Activated T-helper 2 cell treated with anti-CD3 and anti-CD28 coated beads, Interferon-gamma antibody, Interleukin-2, Interleukin-4, amounts not matched to agents 10 μg/mL and 5 μg/mL and 100 μg/mL, durations not matched to agents 14 hours and 24 hours and 36 hours (primary cell): ENCODE results near the gene NRG2. TPM values are rescaled to one million over a fixed set of nuclear protein-coding genes. Genes with fewer than 3 reads are reported as not detected.

Experiments
- DNase-seq: peaks from one replicate; pipeline ENCODE4 v3.0.0; 2021; ENCODE audit warnings: low spot score
- H3K27ac Mint-ChIP-seq: one replicate; pipeline ENCODE4 v1.8.0; 2021; ENCODE audit warnings: mixed read lengths
- H3K27me3 Mint-ChIP-seq: one replicate; pipeline ENCODE4 v1.8.0; 2021; ENCODE audit warnings: low read depth, mixed read lengths
- H3K36me3 Mint-ChIP-seq: one replicate; pipeline ENCODE4 v1.8.0; 2021; ENCODE audit warnings: low read depth, mixed read lengths
- H3K4me1 Mint-ChIP-seq: one replicate; pipeline ENCODE4 v1.8.0; 2021; ENCODE audit warnings: low read depth, mixed read lengths
- H3K4me3 Mint-ChIP-seq: one replicate; pipeline ENCODE4 v1.8.0; 2021; ENCODE audit warnings: low read depth, mild to moderate bottlenecking, moderate library complexity, mixed read lengths
- H3K9me3 Mint-ChIP-seq: one replicate; pipeline ENCODE4 v1.8.0; 2021; ENCODE audit warnings: mixed read lengths
- intact Hi-C: fragments of 100-400 bp; cut with micrococcal nuclease; formaldehyde crosslinking; loops from one replicate; pipeline ENCODE4 v1.15.1; 2023
- total RNA-seq: library from RNA; stranded (reverse); gene quantifications from 2 replicates; pipeline ENCODE4 v1.2.3, GENCODE V29; 2022

The NRG2 gene
- total RNA-seq, 1 donor from 2014 or later: not detected

- Mint-ChIP-seq H3K36me3 (no peaks in the 10 kb centered on the region), H3K4me3 (no peak overlapping the region), H3K27me3 (peaks cover 7% of the 10 kb centered on the region), H3K27ac (no peak overlapping the region), H3K4me1 (no peaks in the 10 kb centered on the region), H3K9me3 (no peaks in the 10 kb centered on the region)
- intact Hi-C loops: no loop called here
- DNase-seq: no peak
Observed at GRCh38 chr5:139955616-139956273, 87.4 kb downstream of the NRG2 start.

GRCh38 chr5:139955053-139955605 is 88.0 kb downstream of the NRG2 start:
- H3K9me3 Mint-ChIP-seq: no peaks in the 10 kb centered on the region
- H3K4me3 Mint-ChIP-seq: no peak overlapping the region
- H3K27me3 Mint-ChIP-seq: peaks cover 10% of the 10 kb centered on the region
- H3K27ac Mint-ChIP-seq: no peak overlapping the region
- intact Hi-C loops: no loop called here
- H3K4me1 Mint-ChIP-seq: no peaks in the 10 kb centered on the region
- DNase-seq: no peak
- no peaks in the 10 kb centered on the region for H3K36me3 Mint-ChIP-seq

GRCh38 chr5:139954462-139954861 is 88.6 kb downstream of the NRG2 start:
- intact Hi-C loops: no loop called here
- no peak overlapping the region for H3K4me3 Mint-ChIP-seq
- no peak for DNase-seq
- H3K4me1 Mint-ChIP-seq: no peaks in the 10 kb centered on the region
- no peaks in the 10 kb centered on the region for H3K36me3 Mint-ChIP-seq
- H3K27ac Mint-ChIP-seq: no peak overlapping the region
- H3K27me3 Mint-ChIP-seq: peaks cover 10% of the 10 kb centered on the region
- H3K9me3 Mint-ChIP-seq: no peaks in the 10 kb centered on the region

- H3K27me3 Mint-ChIP-seq: peaks cover 10% of the 10 kb centered on the region
- no peaks in the 10 kb centered on the region for H3K9me3 Mint-ChIP-seq
- no peak overlapping the region for H3K27ac Mint-ChIP-seq
- H3K4me3 Mint-ChIP-seq: no peak overlapping the region
- intact Hi-C loops: no loop called here
- H3K36me3 Mint-ChIP-seq: no peaks in the 10 kb centered on the region
- no peak for DNase-seq
- H3K4me1 Mint-ChIP-seq: no peaks in the 10 kb centered on the region
Observed at GRCh38 chr5:139954022-139954421, 89.1 kb downstream of the NRG2 start.

GRCh38 chr5:139952574-139952973 is 90.5 kb downstream of the NRG2 start:
- intact Hi-C loops: no loop called here
- Mint-ChIP-seq H3K9me3 (no peaks in the 10 kb centered on the region), H3K36me3 (no peaks in the 10 kb centered on the region), H3K27me3 (peaks cover 10% of the 10 kb centered on the region), H3K27ac (no peak overlapping the region), H3K4me1 (no peaks in the 10 kb centered on the region), H3K4me3 (no peak overlapping the region)
- DNase-seq: no peak

GRCh38 chr5:139951983-139952382 is 91.1 kb downstream of the NRG2 start:
- Mint-ChIP-seq H3K27me3 (peaks cover 13% of the 10 kb centered on the region), H3K9me3 (no peaks in the 10 kb centered on the region), H3K36me3 (no peaks in the 10 kb centered on the region), H3K4me3 (no peak overlapping the region), H3K27ac (no peak overlapping the region), H3K4me1 (no peaks in the 10 kb centered on the region)
- DNase-seq: no peak
- intact Hi-C loops: no loop called here

GRCh38 chr5:139951296-139951924 is 91.7 kb downstream of the NRG2 start:
- DNase-seq: no peak
- intact Hi-C loops: no loop called here
- H3K36me3 Mint-ChIP-seq: no peaks in the 10 kb centered on the region
- H3K4me1 Mint-ChIP-seq: no peaks in the 10 kb centered on the region
- no peak overlapping the region for H3K4me3 Mint-ChIP-seq
- no peaks in the 10 kb centered on the region for H3K9me3 Mint-ChIP-seq
- peaks cover 15% of the 10 kb centered on the region for H3K27me3 Mint-ChIP-seq
- H3K27ac Mint-ChIP-seq: no peak overlapping the region

- no peaks in the 10 kb centered on the region for H3K36me3 Mint-ChIP-seq
- DNase-seq: no peak
- no peak overlapping the region for H3K27ac Mint-ChIP-seq
- no peak overlapping the region for H3K4me3 Mint-ChIP-seq
- intact Hi-C loops: no loop called here
- no peaks in the 10 kb centered on the region for H3K4me1 Mint-ChIP-seq
- peaks cover 19% of the 10 kb centered on the region for H3K27me3 Mint-ChIP-seq
- H3K9me3 Mint-ChIP-seq: no peaks in the 10 kb centered on the region
Observed at GRCh38 chr5:139950436-139950835, 92.7 kb downstream of the NRG2 start.

- Mint-ChIP-seq H3K27me3 (peaks cover 26% of the 10 kb centered on the region), H3K27ac (no peak overlapping the region), H3K36me3 (no peaks in the 10 kb centered on the region), H3K9me3 (no peaks in the 10 kb centered on the region), H3K4me3 (no peak overlapping the region), H3K4me1 (no peaks in the 10 kb centered on the region)
- DNase-seq: no peak
- intact Hi-C loops: no loop called here
Observed at GRCh38 chr5:139949710-139950109, 93.4 kb downstream of the NRG2 start.

GRCh38 chr5:139947727-139948126 is 95.4 kb downstream of the NRG2 start:
- Mint-ChIP-seq H3K9me3 (no peaks in the 10 kb centered on the region), H3K4me3 (no peak overlapping the region)

GRCh38 chr5:139946440-139946839 is 96.7 kb downstream of the NRG2 start:
- Mint-ChIP-seq H3K4me3 (no peak overlapping the region), H3K27me3 (peaks cover 32% of the 10 kb centered on the region), H3K27ac (no peak overlapping the region)

More at GRCh38 chr5:139947727-139948126, 95.4 kb downstream of the NRG2 start:
- intact Hi-C loops: no loop called here
- no peak for DNase-seq
- no peaks in the 10 kb centered on the region for H3K36me3 Mint-ChIP-seq
- H3K4me1 Mint-ChIP-seq: no peaks in the 10 kb centered on the region
- no peak overlapping the region for H3K27ac Mint-ChIP-seq
- peaks cover 28% of the 10 kb centered on the region for H3K27me3 Mint-ChIP-seq

GRCh38 chr5:139946006-139946405 is 97.1 kb downstream of the NRG2 start:
- Mint-ChIP-seq H3K27me3 (peaks cover 32% of the 10 kb centered on the region), H3K4me3 (no peak overlapping the region), H3K36me3 (no peaks in the 10 kb centered on the region), H3K9me3 (no peaks in the 10 kb centered on the region), H3K4me1 (no peaks in the 10 kb centered on the region), H3K27ac (no peak overlapping the region)
- no peak for DNase-seq
- intact Hi-C loops: no loop called here

More at GRCh38 chr5:139946440-139946839, 96.7 kb downstream of the NRG2 start:
- Mint-ChIP-seq H3K36me3 (no peaks in the 10 kb centered on the region), H3K4me1 (no peaks in the 10 kb centered on the region), H3K9me3 (no peaks in the 10 kb centered on the region)
- intact Hi-C loops: no loop called here
- no peak for DNase-seq

GRCh38 chr5:139942243-139942642 is 100.9 kb downstream of the NRG2 start:
- no peak overlapping the region for H3K4me3 Mint-ChIP-seq
- no peaks in the 10 kb centered on the region for H3K4me1 Mint-ChIP-seq
- no peaks in the 10 kb centered on the region for H3K36me3 Mint-ChIP-seq
- H3K27ac Mint-ChIP-seq: no peak overlapping the region
- intact Hi-C loops: no loop called here
- no peaks in the 10 kb centered on the region for H3K9me3 Mint-ChIP-seq
- peaks cover 49% of the 10 kb centered on the region for H3K27me3 Mint-ChIP-seq
- no peak for DNase-seq
